T follicular helper cell (primary cell): ENCODE data around the gene COL13A1.

ENCODE experiments used
- DNase-seq: peaks from one replicate; pipeline ENCODE4 v3.0.0-alpha.2; 2020; ENCODE audit warnings: low read depth

COL13A1 gene

GRCh38 chr10:69845574-69846292, 44.0 kb downstream of the COL13A1 start:
- DNase-seq = no peak

GRCh38 chr10:69846293-69846921, 44.7 kb downstream of the COL13A1 start:
- DNase-seq = no peak

- DNase-seq = no peak
Measured at GRCh38 chr10:69847458-69847857, 45.8 kb downstream of the COL13A1 start.

GRCh38 chr10:69847883-69848282, 46.2 kb downstream of the COL13A1 start:
- no peak for DNase-seq

- DNase-seq = no peak
Measured at GRCh38 chr10:69848454-69848853, 46.7 kb downstream of the COL13A1 start.

GRCh38 chr10:69849825-69850224, 48.1 kb downstream of the COL13A1 start:
- no peak for DNase-seq

GRCh38 chr10:69850440-69850839, 48.7 kb downstream of the COL13A1 start:
- DNase-seq = no peak

- DNase-seq = no peak
Measured at GRCh38 chr10:69851306-69851705, 49.6 kb downstream of the COL13A1 start.

GRCh38 chr10:69853064-69853463, 51.4 kb downstream of the COL13A1 start:
- no peak for DNase-seq

- no peak for DNase-seq
Measured at GRCh38 chr10:69854511-69855345, 53.0 kb downstream of the COL13A1 start.

- no peak for DNase-seq
Measured at GRCh38 chr10:69855346-69856111, 53.8 kb downstream of the COL13A1 start.

GRCh38 chr10:69856601-69857166, 55.0 kb downstream of the COL13A1 start:
- DNase-seq = no peak

GRCh38 chr10:69858201-69858600, 56.5 kb downstream of the COL13A1 start:
- DNase-seq = no peak

- no peak for DNase-seq
Measured at GRCh38 chr10:69860271-69860670, 58.6 kb downstream of the COL13A1 start.

GRCh38 chr10:69861251-69862240, 59.8 kb downstream of the COL13A1 start:
- no peak for DNase-seq

GRCh38 chr10:69862882-69863530, 61.3 kb downstream of the COL13A1 start:
- DNase-seq = no peak

GRCh38 chr10:69863580-69863979, 61.9 kb downstream of the COL13A1 start:
- DNase-seq = no peak

GRCh38 chr10:69864321-69864720, 62.6 kb downstream of the COL13A1 start:
- DNase-seq = no peak

- no peak for DNase-seq
Measured at GRCh38 chr10:69865450-69865849, 63.7 kb downstream of the COL13A1 start.

GRCh38 chr10:69866246-69866687, 64.6 kb downstream of the COL13A1 start:
- DNase-seq = no peak
